Neural cell (in vitro differentiated cells): ENCODE results near the gene RERE. TPM values are rescaled to one million over a fixed set of nuclear protein-coding genes. Genes with fewer than 3 reads are reported as not detected.
A peak's percentile ranks its signal among the peaks of the same experiment; 100 is the strongest.

Experiments
- H2AFZ ChIP-seq: fragments of 200-600, 300-800 bp; sonication (generic), shearing (Covaris generic); 2 replicates; pipeline ENCODE4 v1.6.0; 2014; ENCODE audit warnings: low read depth, mild to moderate bottlenecking, antibody characterized with exemption, low read length, moderate library complexity
- H3F3A ChIP-seq: fragments of 200-600 bp; shearing (Covaris generic); 2 replicates; pipeline ENCODE4 v1.6.1; 2016; ENCODE audit warnings: mild to moderate bottlenecking, moderate library complexity, mixed read lengths, antibody characterized with exemption, low read length; ENCODE audit not compliant: insufficient read depth, poor library complexity, severe bottlenecking
- H3K27ac ChIP-seq: fragments of 200-600, 300-800 bp; sonication (generic), shearing (Covaris generic); 2 replicates; pipeline ENCODE4 v1.5.1; 2014; ENCODE audit warnings: mild to moderate bottlenecking, low read length, moderate library complexity
- H3K27me3 ChIP-seq: fragments of 300-800, 200-600 bp; sonication (generic), shearing (Covaris generic); 2 replicates; pipeline ENCODE4 v1.6.0; 2014; ENCODE audit warnings: mild to moderate bottlenecking, low read depth, low read length, moderate library complexity; ENCODE audit not compliant: insufficient read depth
- H3K36me3 ChIP-seq: fragments of 300-800, 200-600 bp; sonication (generic), shearing (Covaris generic); 2 replicates; pipeline ENCODE4 v1.5.1; 2014; ENCODE audit warnings: mild to moderate bottlenecking, antibody characterized with exemption, low read length, moderate library complexity; ENCODE audit not compliant: insufficient read depth
- H3K4me2 ChIP-seq: fragments of 300-800, 200-600 bp; sonication (generic), shearing (Covaris generic); 2 replicates; pipeline ENCODE4 v1.6.0; 2014; ENCODE audit warnings: mild to moderate bottlenecking, low read length
- H3K4me3 ChIP-seq: fragments of 300-800, 200-600 bp; sonication (generic), shearing (Covaris generic); 2 replicates; pipeline ENCODE4 v1.5.1; 2014; ENCODE audit warnings: mild to moderate bottlenecking, low read length, moderate library complexity
- H3K79me2 ChIP-seq: fragments of 200-600 bp; shearing (Covaris generic); replicated peaks from 2 replicates; pipeline ENCODE4 v1.6.0; 2014; ENCODE audit warnings: mild to moderate bottlenecking, low read length, moderate library complexity; ENCODE audit not compliant: insufficient read depth
- H3K9ac ChIP-seq: fragments of 300-800, 200-600 bp; sonication (generic), shearing (Covaris generic); 2 replicates; pipeline ENCODE4 v1.6.1; 2016; ENCODE audit warnings: mild to moderate bottlenecking, low read length, mixed read lengths
- H3K9me2 ChIP-seq: fragments of 200-600 bp; shearing (Covaris generic); 2 replicates; pipeline ENCODE4 v1.6.1; 2016; ENCODE audit warnings: mild to moderate bottlenecking, low read length, mixed read lengths; ENCODE audit not compliant: insufficient read depth
- H3K9me3 ChIP-seq: fragments of 200-600, 300-800 bp; sonication (generic), shearing (Covaris generic); 2 replicates; pipeline ENCODE4 v1.6.1; 2016; ENCODE audit warnings: mild to moderate bottlenecking, mixed run types, low read length, moderate library complexity, mixed read lengths
- H4K20me1 ChIP-seq: fragments of 200-600 bp; shearing (Covaris generic); 2 replicates; pipeline ENCODE4 v1.6.1; 2016; ENCODE audit warnings: mild to moderate bottlenecking, mixed run types; ENCODE audit not compliant: insufficient read depth
- EP300 ChIP-seq: fragments of 450-650 bp; conservative IDR thresholded peaks from 2 replicates; pipeline ENCODE4 v1.6.1; 2014; ENCODE audit warnings: antibody characterized with exemption, mild to moderate bottlenecking, moderate library complexity; ENCODE audit not compliant: poor library complexity, severe bottlenecking
- EZH2 ChIP-seq: fragments of 200-600, 300-800 bp; shearing (Covaris generic), sonication (generic); IDR thresholded peaks from 2 replicates; pipeline ENCODE4 v1.6.1; 2014; ENCODE audit warnings: antibody characterized with exemption, low read length, borderline replicate concordance, mild to moderate bottlenecking; ENCODE audit not compliant: insufficient read depth, poor library complexity, severe bottlenecking
- MXI1 ChIP-seq: fragments of 450-650 bp; conservative IDR thresholded peaks from 2 replicates; pipeline ENCODE4 v1.6.1; 2014; ENCODE audit warnings: antibody characterized with exemption, mild to moderate bottlenecking; ENCODE audit not compliant: poor library complexity, severe bottlenecking
- POLR2AphosphoS5 ChIP-seq: IDR thresholded peaks from 2 replicates; pipeline ENCODE4 v1.6.1; 2012
- RAD21 ChIP-seq: fragments of 450-650 bp; conservative IDR thresholded peaks from 2 replicates; pipeline ENCODE4 v1.6.1; 2014; ENCODE audit warnings: antibody characterized with exemption, mild to moderate bottlenecking, moderate library complexity
- SMC3 ChIP-seq: fragments of 450-650 bp; conservative IDR thresholded peaks from 2 replicates; pipeline ENCODE4 v1.6.1; 2014; ENCODE audit warnings: antibody characterized with exemption, mild to moderate bottlenecking, moderate library complexity; ENCODE audit not compliant: poor library complexity
- TAF1 ChIP-seq: IDR thresholded peaks from 2 replicates; pipeline ENCODE4 v1.6.1; 2012; ENCODE audit warnings: low read depth
- polyA plus RNA-seq: library from polyadenylated mRNA; depleted of rRNA; stranded (reverse); fragments of >200 nt; gene quantifications from 2 replicates; pipeline ENCODE4 v1.2.3, GENCODE V29; 2014
- TF ChIP-seq, protein P1 (sequence below): fragments of 450-650 bp; IDR thresholded peaks from 2 replicates; pipeline ENCODE4 v1.5.1; 2014; ENCODE audit warnings: antibody characterized with exemption, mild to moderate bottlenecking, moderate library complexity; ENCODE audit not compliant: poor library complexity, severe bottlenecking
- TF ChIP-seq, protein P2 (sequence below): IDR thresholded peaks from 2 replicates; pipeline ENCODE4 v1.6.1; 2012; ENCODE audit warnings: borderline replicate concordance

The RERE gene
- polyA plus RNA-seq, 1 donor from 2014 or later = 21.0 TPM

DNA sequence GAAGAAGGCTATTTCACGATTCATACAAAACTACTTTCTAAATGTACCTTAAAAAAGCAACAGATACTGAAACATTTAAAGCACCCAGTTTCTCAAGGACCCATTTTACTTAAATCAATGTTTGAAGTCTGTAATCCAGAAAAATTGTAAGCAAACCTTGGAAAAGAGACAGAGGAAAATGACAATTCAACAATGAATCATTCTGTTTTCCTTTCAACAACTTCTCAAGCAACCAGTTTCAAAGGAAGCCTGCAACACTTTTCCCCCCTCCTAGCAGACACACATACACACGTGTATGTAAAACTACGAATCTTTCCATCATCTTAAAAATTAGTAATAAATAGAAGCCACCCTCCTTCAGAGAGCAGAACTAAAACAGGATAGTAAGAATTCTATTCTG lies 1.2 kb downstream of the RERE start:
- peak overlapping the region; percentile 97 for H3K27ac ChIP-seq
- peaks cover 61% of the 10 kb centered on the region for H3K79me2 ChIP-seq

DNA sequence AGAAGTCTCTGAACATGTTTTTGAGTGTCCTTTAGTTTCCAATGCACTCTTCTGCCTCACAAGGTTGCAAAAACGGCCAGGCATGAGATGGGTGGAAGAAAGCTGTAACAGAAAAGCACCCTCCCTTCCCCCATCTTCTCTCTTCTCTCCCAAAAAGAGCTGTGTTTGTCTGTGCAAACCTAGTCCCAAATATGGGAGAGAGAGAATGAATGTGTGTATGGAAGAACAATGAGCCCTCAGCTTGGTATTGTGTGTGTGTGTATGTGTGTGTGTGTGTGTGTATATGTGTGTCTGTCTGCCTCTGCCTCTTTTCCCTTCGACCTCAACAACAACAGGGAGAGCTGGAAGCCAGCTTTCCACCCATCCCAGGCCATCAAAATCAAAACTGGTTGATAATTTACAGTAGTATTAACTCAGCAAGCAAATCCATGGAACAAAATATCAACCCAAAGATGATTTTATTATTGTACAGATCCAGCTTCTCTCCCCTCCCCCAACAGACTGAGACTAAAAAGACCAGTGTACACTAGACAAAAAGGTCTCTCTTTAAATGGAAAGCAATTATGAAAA lies 1.8 kb downstream of the RERE start:
- no peaks in the 10 kb centered on the region for H3K9me2 ChIP-seq
- peak overlapping the region; percentile 83 for H3K4me2 ChIP-seq
- no peaks in the 10 kb centered on the region for H3K27me3 ChIP-seq
- peak overlapping the region; percentile 0 for H2AFZ ChIP-seq
- H3K27ac ChIP-seq = peak overlapping the region; percentile 97
- TF ChIP-seq, protein P1, sequence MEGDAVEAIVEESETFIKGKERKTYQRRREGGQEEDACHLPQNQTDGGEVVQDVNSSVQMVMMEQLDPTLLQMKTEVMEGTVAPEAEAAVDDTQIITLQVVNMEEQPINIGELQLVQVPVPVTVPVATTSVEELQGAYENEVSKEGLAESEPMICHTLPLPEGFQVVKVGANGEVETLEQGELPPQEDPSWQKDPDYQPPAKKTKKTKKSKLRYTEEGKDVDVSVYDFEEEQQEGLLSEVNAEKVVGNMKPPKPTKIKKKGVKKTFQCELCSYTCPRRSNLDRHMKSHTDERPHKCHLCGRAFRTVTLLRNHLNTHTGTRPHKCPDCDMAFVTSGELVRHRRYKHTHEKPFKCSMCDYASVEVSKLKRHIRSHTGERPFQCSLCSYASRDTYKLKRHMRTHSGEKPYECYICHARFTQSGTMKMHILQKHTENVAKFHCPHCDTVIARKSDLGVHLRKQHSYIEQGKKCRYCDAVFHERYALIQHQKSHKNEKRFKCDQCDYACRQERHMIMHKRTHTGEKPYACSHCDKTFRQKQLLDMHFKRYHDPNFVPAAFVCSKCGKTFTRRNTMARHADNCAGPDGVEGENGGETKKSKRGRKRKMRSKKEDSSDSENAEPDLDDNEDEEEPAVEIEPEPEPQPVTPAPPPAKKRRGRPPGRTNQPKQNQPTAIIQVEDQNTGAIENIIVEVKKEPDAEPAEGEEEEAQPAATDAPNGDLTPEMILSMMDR = no peak
- peak; percentile 58 for TF ChIP-seq RAD21
- TF ChIP-seq EZH2 = no peak
- peak; percentile 16 for TF ChIP-seq EP300
- peak; percentile 52 for TF ChIP-seq SMC3
- no peak for TF ChIP-seq MXI1
- TF ChIP-seq, protein P2, sequence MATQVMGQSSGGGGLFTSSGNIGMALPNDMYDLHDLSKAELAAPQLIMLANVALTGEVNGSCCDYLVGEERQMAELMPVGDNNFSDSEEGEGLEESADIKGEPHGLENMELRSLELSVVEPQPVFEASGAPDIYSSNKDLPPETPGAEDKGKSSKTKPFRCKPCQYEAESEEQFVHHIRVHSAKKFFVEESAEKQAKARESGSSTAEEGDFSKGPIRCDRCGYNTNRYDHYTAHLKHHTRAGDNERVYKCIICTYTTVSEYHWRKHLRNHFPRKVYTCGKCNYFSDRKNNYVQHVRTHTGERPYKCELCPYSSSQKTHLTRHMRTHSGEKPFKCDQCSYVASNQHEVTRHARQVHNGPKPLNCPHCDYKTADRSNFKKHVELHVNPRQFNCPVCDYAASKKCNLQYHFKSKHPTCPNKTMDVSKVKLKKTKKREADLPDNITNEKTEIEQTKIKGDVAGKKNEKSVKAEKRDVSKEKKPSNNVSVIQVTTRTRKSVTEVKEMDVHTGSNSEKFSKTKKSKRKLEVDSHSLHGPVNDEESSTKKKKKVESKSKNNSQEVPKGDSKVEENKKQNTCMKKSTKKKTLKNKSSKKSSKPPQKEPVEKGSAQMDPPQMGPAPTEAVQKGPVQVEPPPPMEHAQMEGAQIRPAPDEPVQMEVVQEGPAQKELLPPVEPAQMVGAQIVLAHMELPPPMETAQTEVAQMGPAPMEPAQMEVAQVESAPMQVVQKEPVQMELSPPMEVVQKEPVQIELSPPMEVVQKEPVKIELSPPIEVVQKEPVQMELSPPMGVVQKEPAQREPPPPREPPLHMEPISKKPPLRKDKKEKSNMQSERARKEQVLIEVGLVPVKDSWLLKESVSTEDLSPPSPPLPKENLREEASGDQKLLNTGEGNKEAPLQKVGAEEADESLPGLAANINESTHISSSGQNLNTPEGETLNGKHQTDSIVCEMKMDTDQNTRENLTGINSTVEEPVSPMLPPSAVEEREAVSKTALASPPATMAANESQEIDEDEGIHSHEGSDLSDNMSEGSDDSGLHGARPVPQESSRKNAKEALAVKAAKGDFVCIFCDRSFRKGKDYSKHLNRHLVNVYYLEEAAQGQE = peak; percentile 66
- TF ChIP-seq POLR2AphosphoS5 = peak; percentile 69
- peak overlapping the region; percentile 86 for H3K4me3 ChIP-seq
- H3K9ac ChIP-seq = peak overlapping the region; percentile 93
- peaks cover 67% of the 10 kb centered on the region for H3K79me2 ChIP-seq
- H4K20me1 ChIP-seq = peaks cover 10% of the 10 kb centered on the region
- H3K36me3 ChIP-seq = no peaks in the 10 kb centered on the region
- H3F3A ChIP-seq = no peaks in the 10 kb centered on the region
- H3K9me3 ChIP-seq = no peaks in the 10 kb centered on the region

More for the DNA sequence above, 1.2 kb downstream of the RERE start:
- TF ChIP-seq MXI1 (peak; percentile 52), EP300 (no peak), TAF1 (no peak)
- no peak overlapping the region for H2AFZ ChIP-seq
- no peaks in the 10 kb centered on the region for H3K9me2 ChIP-seq
- peak overlapping the region; percentile 86 for H3K4me3 ChIP-seq
- H4K20me1 ChIP-seq = peaks cover 5% of the 10 kb centered on the region
- H3K4me2 ChIP-seq = peak overlapping the region; percentile 83
- H3K9ac ChIP-seq = peak overlapping the region; percentile 93
- H3K27me3 ChIP-seq = no peaks in the 10 kb centered on the region
- H3F3A ChIP-seq = no peaks in the 10 kb centered on the region
- H3K9me3 ChIP-seq = no peaks in the 10 kb centered on the region
- no peaks in the 10 kb centered on the region for H3K36me3 ChIP-seq
